Nephron progenitor cell (in vitro differentiated cells): ENCODE results near the gene SLC13A2.

Experiments
- DNase-seq: peaks from one replicate; pipeline ENCODE4 v3.0.0; 2021
- H3K27ac Mint-ChIP-seq: 2 replicates; pipeline ENCODE4 v1.8.0; 2021; ENCODE audit warnings: mild to moderate bottlenecking, moderate library complexity, mixed read lengths
- H3K27me3 Mint-ChIP-seq: 2 replicates; pipeline ENCODE4 v1.8.0; 2021; ENCODE audit warnings: mild to moderate bottlenecking, low read depth, mixed read lengths; ENCODE audit not compliant: poor library complexity
- H3K36me3 Mint-ChIP-seq: 2 replicates; pipeline ENCODE4 v1.8.0; 2021; ENCODE audit warnings: low read depth, mixed read lengths
- H3K4me1 Mint-ChIP-seq: 2 replicates; pipeline ENCODE4 v1.8.0; 2021; ENCODE audit warnings: mixed read lengths
- H3K4me3 Mint-ChIP-seq: 2 replicates; pipeline ENCODE4 v1.8.0; 2021; ENCODE audit warnings: mild to moderate bottlenecking, moderate library complexity, mixed read lengths
- H3K9me3 Mint-ChIP-seq: 2 replicates; pipeline ENCODE4 v1.8.0; 2021; ENCODE audit warnings: mild to moderate bottlenecking, moderate library complexity, mixed read lengths
- CTCF ChIP-seq: fragments of 200-600 bp; sonication (generic); IDR thresholded peaks from 2 replicates; pipeline ENCODE4 v1.5.0; 2021; ENCODE audit warnings: antibody characterized with exemption

The SLC13A2 gene

GRCh38 chr17:28530926-28531325, 57.5 kb downstream of the SLC13A2 start:
- TF ChIP-seq CTCF = no peak
- Mint-ChIP-seq H3K27ac (no peak overlapping the region), H3K4me3 (no peak overlapping the region), H3K27me3 (peaks cover 8% of the 10 kb centered on the region), H3K4me1 (peaks cover 87% of the 10 kb centered on the region), H3K9me3 (no peaks in the 10 kb centered on the region), H3K36me3 (no peaks in the 10 kb centered on the region)
- no peak for DNase-seq

GRCh38 chr17:28532050-28532960, 58.9 kb downstream of the SLC13A2 start:
- Mint-ChIP-seq H3K4me3 (peak overlapping the region; percentile 55), H3K4me1 (peaks cover 76% of the 10 kb centered on the region), H3K36me3 (no peaks in the 10 kb centered on the region), H3K9me3 (no peaks in the 10 kb centered on the region), H3K27ac (peak overlapping the region; percentile 96), H3K27me3 (peaks cover 12% of the 10 kb centered on the region)
- TF ChIP-seq CTCF = no peak
- DNase-seq = no peak

GRCh38 chr17:28533091-28533807, 59.8 kb downstream of the SLC13A2 start:
- H3K27ac Mint-ChIP-seq = peak overlapping the region; percentile 85
- H3K4me1 Mint-ChIP-seq = peaks cover 76% of the 10 kb centered on the region
- DNase-seq = no peak
- peaks cover 10% of the 10 kb centered on the region for H3K27me3 Mint-ChIP-seq
- no peaks in the 10 kb centered on the region for H3K36me3 Mint-ChIP-seq
- H3K9me3 Mint-ChIP-seq = no peaks in the 10 kb centered on the region
- no peak overlapping the region for H3K4me3 Mint-ChIP-seq
- no peak for TF ChIP-seq CTCF

- no peak for DNase-seq
- no peak for TF ChIP-seq CTCF
- Mint-ChIP-seq H3K4me3 (no peak overlapping the region), H3K36me3 (no peaks in the 10 kb centered on the region), H3K4me1 (peaks cover 62% of the 10 kb centered on the region), H3K9me3 (no peaks in the 10 kb centered on the region), H3K27ac (no peak overlapping the region), H3K27me3 (peaks cover 3% of the 10 kb centered on the region)
Observed at GRCh38 chr17:28534740-28535375, 61.4 kb downstream of the SLC13A2 start.

GRCh38 chr17:28536532-28537218, 63.2 kb downstream of the SLC13A2 start:
- Mint-ChIP-seq H3K36me3 (no peaks in the 10 kb centered on the region), H3K27me3 (peaks cover 3% of the 10 kb centered on the region), H3K4me1 (peaks cover 47% of the 10 kb centered on the region), H3K4me3 (no peak overlapping the region), H3K27ac (no peak overlapping the region), H3K9me3 (no peaks in the 10 kb centered on the region)
- no peak for DNase-seq
- TF ChIP-seq CTCF = no peak
